Hepatic stellate cell (primary cell): Measurements from ENCODE around the gene PTGDR2.
A peak's percentile ranks its signal among the peaks of the same experiment; 100 is the strongest.

Experiments used
- DNase-seq: peaks from one replicate; pipeline ENCODE4 v3.0.0; 2011; ENCODE audit warnings: low spot score

PTGDR2 gene

DNA sequence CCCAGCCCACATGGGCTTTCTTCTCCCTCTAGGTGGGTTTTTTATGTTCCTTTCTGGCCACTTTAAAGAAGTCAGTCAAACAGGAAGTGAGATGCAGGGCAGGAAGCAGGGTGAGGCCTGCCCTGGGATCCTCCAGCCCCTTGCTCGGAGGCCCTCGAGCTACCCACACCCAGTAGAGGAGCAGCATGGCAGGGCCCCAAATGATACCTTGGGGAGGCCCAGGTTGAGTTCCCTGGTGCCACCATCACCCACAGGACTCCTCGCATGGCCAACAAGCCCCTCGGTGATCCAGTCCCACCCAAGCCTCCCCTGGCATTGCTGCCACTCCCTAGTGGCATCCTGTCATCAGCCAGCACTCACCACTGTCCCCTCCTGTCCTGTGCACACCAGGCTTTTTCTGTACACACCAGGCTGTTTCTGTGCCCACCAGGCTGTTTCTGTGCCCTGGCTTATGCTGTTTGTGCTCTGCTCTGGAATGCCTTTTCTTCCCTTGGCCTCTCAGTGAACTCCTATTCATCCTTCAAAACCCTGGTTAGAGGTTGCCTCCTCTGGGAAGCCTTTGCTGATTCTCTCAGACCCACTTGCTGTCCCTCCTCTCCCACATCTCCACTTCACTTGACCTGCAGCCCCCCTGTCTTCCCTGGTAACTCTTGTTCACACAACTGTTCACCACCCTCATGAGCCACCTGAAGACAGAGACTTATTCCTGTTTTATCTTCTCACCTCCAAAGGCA lies 3.1 kb upstream of the PTGDR2 start:
- no peak for DNase-seq

- DNase-seq = no peak
Measured at GRCh38 chr11:60858236-60858635, 2.5 kb upstream of the PTGDR2 start.

DNA sequence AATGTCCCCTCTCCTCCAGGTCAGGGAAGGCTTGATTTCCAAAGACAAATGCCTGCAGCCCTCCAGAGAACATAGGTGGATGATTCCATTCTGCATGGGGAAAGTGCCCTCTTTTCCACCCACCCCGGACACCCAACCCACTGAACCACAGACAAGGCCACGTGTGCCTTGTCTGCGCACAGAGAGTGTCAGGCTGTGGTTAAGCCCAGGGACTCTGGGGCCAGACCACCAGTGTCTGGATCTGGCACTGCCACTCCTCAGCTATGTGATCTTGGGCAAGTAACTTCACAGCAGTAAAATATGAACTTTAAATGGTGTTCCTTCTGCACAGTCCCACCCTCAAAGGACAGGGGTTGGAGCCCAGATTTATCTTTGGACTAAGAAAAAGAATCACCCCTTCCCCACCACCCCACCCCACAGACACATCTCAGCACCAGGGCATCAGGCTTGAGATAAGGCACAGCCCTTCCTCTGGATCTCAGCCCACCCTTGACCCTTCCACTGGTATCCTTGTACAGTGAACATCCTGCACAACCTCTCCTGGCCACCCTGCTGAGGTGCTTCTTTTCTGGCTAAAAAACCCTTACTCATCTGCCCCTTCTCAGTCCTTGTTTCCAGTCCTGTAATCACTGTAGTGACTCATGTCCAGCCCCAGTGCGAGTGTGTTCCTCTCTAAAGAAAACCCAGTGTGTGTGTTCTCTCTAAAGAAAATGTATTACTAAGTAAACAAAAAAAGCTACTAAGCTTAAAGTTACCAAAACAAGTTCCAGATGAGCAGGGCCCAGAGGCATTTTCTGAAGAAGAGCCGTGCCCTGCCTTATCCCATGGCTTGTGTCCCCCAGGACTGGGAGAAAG lies 1.9 kb upstream of the PTGDR2 start:
- peak; percentile 51 for DNase-seq

- no peak for DNase-seq
Measured at GRCh38 chr11:60854847-60855725, 664 bp downstream of the PTGDR2 start.

- DNase-seq = no peak
Measured at GRCh38 chr11:60854140-60854846, 1.5 kb downstream of the PTGDR2 start.

GRCh38 chr11:60852982-60853950 lies 2.5 kb downstream of the PTGDR2 start:
- no peak for DNase-seq

GRCh38 chr11:60852117-60852981 lies 3.4 kb downstream of the PTGDR2 start:
- DNase-seq = no peak

DNA sequence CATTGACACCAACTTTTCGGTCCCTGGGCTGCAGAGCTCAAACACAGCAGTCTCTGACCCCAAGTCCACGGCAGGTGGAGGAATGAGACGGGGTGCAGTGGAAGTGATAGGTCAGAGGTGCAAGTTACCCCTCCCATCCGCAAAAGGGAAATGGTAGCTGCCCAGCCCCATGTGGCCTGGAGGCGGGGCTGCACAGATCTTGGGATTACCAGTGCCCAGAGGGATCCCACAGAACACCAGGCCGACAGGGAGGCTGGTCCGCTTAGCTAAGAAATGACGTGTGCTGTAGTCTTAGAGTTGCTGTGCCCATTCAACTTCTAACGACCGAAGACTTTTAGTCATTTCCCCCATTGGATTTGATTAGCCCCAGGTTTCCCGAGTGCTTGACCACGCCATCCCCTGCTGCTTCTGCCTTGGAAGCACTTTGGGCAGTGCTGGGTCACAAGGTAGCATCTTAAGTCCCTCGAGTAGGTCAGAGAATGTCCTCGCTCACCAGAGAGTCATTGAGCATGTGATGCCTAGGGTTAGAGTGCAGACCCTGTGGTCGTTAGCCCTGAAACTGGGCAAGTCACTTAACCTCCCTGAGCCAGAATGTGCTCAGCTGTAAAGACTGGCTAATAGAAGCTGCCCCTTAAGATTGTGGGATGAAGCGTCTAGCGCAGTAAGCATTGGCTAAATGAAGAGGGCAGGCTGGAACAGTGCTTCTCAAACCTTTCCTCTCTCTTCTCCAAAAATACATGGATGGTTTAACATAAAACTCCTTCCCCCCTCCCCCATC lies 4.2 kb downstream of the PTGDR2 start:
- no peak for DNase-seq

- DNase-seq = no peak
Measured at GRCh38 chr11:60849641-60850520, 5.9 kb downstream of the PTGDR2 start.

GRCh38 chr11:60848714-60849151 lies 7.0 kb downstream of the PTGDR2 start:
- DNase-seq = no peak

GRCh38 chr11:60847896-60848295 lies 7.9 kb downstream of the PTGDR2 start:
- DNase-seq = no peak

DNA sequence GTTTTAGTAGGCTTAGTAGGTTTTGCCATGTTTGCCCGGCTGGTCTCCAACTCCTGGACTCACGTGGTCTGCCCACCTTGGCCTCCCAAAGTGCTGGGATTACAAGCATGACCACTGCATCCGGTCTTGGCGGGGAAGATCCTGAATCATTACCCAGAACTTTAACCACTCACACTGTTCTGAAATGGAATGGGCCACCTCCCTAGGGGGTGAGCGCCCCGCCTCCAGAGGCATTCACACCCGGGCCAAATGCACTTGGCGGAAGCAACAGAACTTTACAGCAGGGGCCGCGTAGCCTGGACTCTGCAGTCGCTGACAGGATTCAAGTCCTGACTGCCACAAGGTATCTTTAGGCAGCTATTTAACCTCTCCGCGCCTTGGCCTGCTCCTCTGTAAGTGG lies 8.5 kb downstream of the PTGDR2 start:
- DNase-seq = no peak

DNA sequence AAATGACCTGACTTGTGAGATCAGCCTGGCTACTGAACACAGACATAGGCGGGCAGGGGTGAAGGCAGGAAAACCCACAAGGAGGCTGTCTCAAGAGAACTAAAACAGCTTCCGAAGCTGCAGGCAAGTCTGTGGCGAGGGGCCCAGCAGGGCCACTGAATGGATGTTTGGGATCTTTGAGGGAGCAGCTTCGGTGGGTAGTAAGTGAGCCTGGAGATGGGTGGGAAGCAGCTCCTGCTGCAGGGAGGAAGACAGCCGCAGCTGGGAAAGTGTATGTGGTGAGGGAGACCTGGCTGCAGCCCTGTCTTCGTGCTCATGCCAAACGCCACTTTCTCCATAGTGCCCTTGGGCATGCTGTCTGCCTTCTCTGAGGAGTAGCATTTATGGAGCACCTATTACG lies 10.4 kb downstream of the PTGDR2 start:
- DNase-seq = no peak

DNA sequence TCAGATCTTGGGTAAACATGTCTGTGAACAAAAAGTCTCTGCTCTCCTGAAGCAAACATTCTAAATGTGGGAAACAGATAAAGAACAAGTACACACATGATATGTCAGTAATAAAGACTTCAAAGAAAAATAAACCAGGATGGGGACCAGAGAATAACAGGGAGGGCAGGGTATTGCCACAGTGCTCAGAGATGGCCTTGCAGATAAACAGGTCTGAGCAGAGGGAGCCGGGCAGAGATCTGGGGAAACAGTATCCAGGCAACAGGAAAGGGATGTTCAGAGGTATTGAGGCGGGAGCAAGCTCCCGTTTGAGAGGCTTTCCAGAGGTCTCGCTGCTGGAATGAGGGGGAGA lies 10.9 kb downstream of the PTGDR2 start:
- DNase-seq = no peak

GRCh38 chr11:60844045-60844869 lies 11.5 kb downstream of the PTGDR2 start:
- DNase-seq = peak; percentile 47

GRCh38 chr11:60842668-60843600 lies 12.8 kb downstream of the PTGDR2 start:
- no peak for DNase-seq
